Fibroblast of villous mesenchyme (primary cell): ENCODE results near the gene PCNP. TPM values are rescaled to one million over a fixed set of nuclear protein-coding genes. Genes with fewer than 3 reads are reported as not detected.
"Not testable (repeated sequence)": the region's sequence is repeated elsewhere in the genome, so short reads cannot be mapped to it uniquely, and the experiment has no call there.

Source experiments
- DNase-seq: peaks from one replicate; pipeline ENCODE4 v3.0.0-alpha.2; 2010; ENCODE audit warnings: low read depth
- H3K4me3 ChIP-seq: 2 replicates; pipeline ENCODE4 v1.5.1; 2011; ENCODE audit warnings: low read depth, mild to moderate bottlenecking, low read length
- CTCF ChIP-seq: IDR thresholded peaks from 2 replicates; pipeline ENCODE4 v1.5.1; 2012; ENCODE audit warnings: low read depth, mild to moderate bottlenecking, low read length; ENCODE audit not compliant: insufficient read depth
- total RNA-seq: library from RNA; depleted of rRNA; stranded (reverse); fragments of >200 nt; gene quantifications from 2 replicates; pipeline ENCODE4 v1.2.3, GENCODE V29; 2012

The PCNP gene
- total RNA-seq, 1 donor, result 124 TPM

DNA sequence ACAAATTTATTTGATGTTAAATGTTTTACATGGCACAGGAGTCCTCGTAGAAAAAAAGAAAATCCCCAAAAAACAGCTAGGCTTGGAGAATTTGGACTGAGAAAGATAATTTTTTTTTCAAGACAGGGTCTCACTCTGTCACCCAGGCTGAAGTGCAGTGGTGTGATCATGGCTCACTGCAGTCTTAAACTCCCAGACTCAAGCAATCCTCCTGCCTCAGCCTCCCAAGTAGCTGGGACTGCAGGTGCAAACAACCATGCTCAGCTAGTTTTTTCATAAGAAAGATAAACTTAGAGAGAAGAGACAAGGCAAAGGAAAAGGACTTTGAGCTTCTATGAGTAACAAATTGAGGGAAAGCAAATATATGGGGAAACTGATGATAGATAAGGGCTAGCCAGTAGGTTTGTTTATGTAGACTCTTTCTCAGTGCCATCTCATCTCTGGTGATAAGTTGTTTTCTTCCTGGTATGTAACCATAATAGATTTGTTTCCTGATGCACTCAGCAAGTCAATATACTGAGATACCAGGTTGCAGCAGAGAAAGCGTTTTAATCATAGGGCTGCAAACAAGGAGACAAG is 25.4 kb upstream of the PCNP start:
- TF ChIP-seq CTCF, result no peak
- no peak overlapping the region for H3K4me3 ChIP-seq
- DNase-seq, result no peak

DNA sequence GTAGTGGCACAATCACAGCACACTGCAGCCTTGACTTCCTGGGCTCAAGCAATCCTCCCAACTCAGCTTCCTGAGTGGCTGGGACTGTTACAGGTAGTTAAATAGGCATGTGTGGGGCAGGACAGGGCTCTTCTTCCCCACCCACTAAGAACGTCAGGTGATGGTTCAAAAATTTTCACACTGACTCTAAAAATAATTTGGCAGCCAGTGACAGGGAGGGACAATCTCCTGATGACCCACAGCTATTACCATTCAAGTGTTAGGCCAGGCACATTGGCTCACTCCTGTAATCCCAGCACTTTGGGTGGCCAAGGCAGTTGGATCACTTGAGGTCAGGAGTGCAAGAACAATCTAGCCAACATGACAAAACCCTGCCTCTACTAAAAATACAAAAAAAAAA is 24.5 kb upstream of the PCNP start:
- H3K4me3 ChIP-seq, result no peak overlapping the region
- no peak for TF ChIP-seq CTCF
- no peak for DNase-seq

DNA sequence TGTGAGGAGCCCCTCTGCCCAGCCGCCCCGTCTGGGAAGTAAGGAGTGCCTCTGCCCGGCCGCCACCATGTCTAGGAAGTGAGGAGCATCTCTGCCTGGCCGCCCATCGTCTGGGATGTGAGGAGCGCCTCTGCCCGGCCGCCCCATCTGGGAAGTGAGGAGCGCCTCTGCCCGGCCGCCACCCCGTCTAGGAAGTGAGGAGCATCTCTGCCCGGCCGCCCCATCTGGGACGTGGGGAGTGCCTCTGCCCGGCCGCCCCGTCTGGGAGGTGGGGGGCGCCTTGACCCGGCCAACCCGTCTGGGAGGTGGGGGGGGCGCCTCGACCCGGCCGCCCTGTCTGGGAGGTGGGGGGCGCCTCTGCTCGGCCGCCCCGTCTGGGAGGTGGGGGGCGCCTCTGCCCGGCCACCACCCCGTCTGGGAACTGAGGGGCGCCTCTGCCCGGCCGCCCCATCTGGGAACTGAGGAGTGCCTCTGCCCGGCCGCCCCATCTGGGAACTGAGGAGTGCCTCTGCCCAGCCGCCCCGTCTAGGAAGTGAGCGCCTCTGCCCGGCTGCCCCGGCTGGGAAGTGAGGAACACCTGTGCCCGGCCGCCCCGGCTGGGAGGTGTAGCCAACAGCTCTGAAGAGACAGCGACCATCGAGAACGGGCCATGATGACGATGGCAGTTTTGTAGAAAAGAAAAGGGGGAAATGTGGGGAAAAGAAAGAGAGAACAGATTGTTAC is 22.5 kb upstream of the PCNP start:
- not testable (repeated sequence) for DNase-seq, H3K4me3 ChIP-seq

DNA sequence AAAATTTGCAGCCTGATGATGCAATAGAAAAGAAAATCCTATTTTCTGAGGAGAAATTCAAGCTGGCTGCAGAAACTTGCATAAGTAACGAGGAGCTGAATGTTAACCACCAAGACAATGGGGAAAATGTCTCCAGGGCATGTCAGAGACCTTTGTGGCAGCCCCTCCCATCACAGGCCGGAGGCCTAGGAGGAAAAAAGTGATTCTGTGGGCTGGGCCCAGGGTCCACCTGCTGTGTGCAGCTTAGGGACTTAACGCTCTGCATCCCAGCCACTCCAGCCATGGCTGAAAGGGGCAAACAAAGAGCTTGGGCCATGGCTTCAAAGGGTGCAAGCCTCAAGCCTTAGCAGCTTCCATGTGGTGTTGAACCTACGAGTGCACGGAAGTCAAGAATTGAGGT is 20.6 kb upstream of the PCNP start:
- H3K4me3 ChIP-seq, DNase-seq: not testable (repeated sequence)

DNA sequence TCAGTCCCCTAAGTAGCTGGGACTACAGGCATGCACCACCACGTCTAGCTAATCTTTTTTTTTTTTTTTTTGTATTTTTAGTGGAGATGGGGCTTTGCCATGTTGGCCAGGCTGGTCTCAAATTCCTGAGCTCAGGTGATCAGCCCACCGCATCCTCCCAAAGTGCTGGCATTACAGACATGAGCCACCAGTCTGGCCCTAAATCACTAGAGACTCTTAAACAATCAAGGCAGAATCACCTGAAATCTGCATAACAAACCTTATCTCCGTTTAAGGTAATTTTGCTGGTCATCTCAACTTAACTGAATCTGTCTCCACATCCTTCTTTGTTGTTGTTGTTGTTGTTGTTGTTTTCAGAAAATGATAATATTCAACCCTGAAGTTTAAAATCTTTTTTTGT is 17.9 kb upstream of the PCNP start:
- no peak for TF ChIP-seq CTCF
- no peak overlapping the region for H3K4me3 ChIP-seq
- DNase-seq, result no peak

GRCh38 chr3:101561630-101562328 is 12.2 kb upstream of the PCNP start, which contains the start of gene TRMT10C:
Gene TRMT10C (plus strand): TSS chr3:101561868. CDS start chr3:101564782, 2,914 bp downstream.
- peak within 1 kb of the TSS; percentile 99 for H3K4me3 ChIP-seq
- DNase-seq, result peak; percentile 95
- no peak for TF ChIP-seq CTCF

GRCh38 chr3:101567528-101568317 is 6.3 kb upstream of the PCNP start:
- DNase-seq, result peak; percentile 51

More at GRCh38 chr3:101567528-101568317, 6.3 kb upstream of the PCNP start:
- no peak overlapping the region for H3K4me3 ChIP-seq
- no peak for TF ChIP-seq CTCF
